Skin epidermis (tissue), 12 donors: Measurements from ENCODE around the gene CROCC2.
"Not testable (repeated sequence)": the region's sequence is repeated elsewhere in the genome, so short reads cannot be mapped to it uniquely, and the experiment has no call there.

Experiments used
- H3K27ac ChIP-seq, 21 experiments: fragments of 200-600 bp; sonication (generic) in 11 of 21; one replicate each; pipeline ENCODE4 v1.5.0; 2020; ENCODE audit warnings: mild to moderate bottlenecking in 3 of 21, inconsistent platforms in 2 of 21, moderate library complexity in 2 of 21
- H3K4me3 ChIP-seq, 7 experiments: fragments of 200-600 bp; sonication (generic) in 2 of 7; one replicate each; pipeline ENCODE4 v1.5.0; 2020; ENCODE audit warnings: inconsistent platforms in 2 of 7, mild to moderate bottlenecking in 2 of 7, moderate library complexity in 1 of 7

The CROCC2 gene

GRCh38 chr2:240970816-240971215, 64.7 kb downstream of the CROCC2 start:
- peak overlapping the region in 5 of 21 experiments; percentile 60 to 75 (median 72) for H3K27ac ChIP-seq
- H3K4me3 ChIP-seq: no peak overlapping the region

- H3K4me3 ChIP-seq: no peak overlapping the region
- H3K27ac ChIP-seq: peak overlapping the region in 13 of 21 experiments; percentile 16 to 76 (median 70)
Observed at GRCh38 chr2:240972201-240972600, 66.1 kb downstream of the CROCC2 start.

- Histone ChIP-seq H3K4me3 (no peak overlapping the region), H3K27ac (peak overlapping the region in 19 of 21 experiments; percentile 6 to 76 (median 40))
Observed at GRCh38 chr2:240972636-240973521, 66.7 kb downstream of the CROCC2 start.

- Histone ChIP-seq H3K27ac (peak overlapping the region in 3 of 21 experiments; percentile 30 to 75 (median 51)), H3K4me3 (no peak overlapping the region)
Observed at GRCh38 chr2:240974771-240975572, 68.8 kb downstream of the CROCC2 start.

- H3K4me3 ChIP-seq, H3K27ac ChIP-seq: not testable (repeated sequence)
Observed at GRCh38 chr2:240975903-240976302, 69.8 kb downstream of the CROCC2 start.

GRCh38 chr2:240981280-240981679, 75.1 kb downstream of the CROCC2 start:
- H3K27ac ChIP-seq: peak overlapping the region in 1 of 21 experiments; percentile 15
- H3K4me3 ChIP-seq: no peak overlapping the region

GRCh38 chr2:240981871-240982800, 76.0 kb downstream of the CROCC2 start:
- Histone ChIP-seq H3K27ac (peak overlapping the region in 1 of 21 experiments; percentile 15), H3K4me3 (no peak overlapping the region)

- Histone ChIP-seq H3K4me3 (no peak overlapping the region), H3K27ac (no peak overlapping the region)
Observed at GRCh38 chr2:240982821-240983281, 76.7 kb downstream of the CROCC2 start.

GRCh38 chr2:240983361-240983995, 77.3 kb downstream of the CROCC2 start:
- Histone ChIP-seq H3K27ac (no peak overlapping the region), H3K4me3 (no peak overlapping the region)

GRCh38 chr2:240983996-240984498, 77.9 kb downstream of the CROCC2 start:
- Histone ChIP-seq H3K4me3 (no peak overlapping the region), H3K27ac (no peak overlapping the region)

- Histone ChIP-seq H3K27ac (peak overlapping the region in 10 of 21 experiments; percentile 6 to 84 (median 36)), H3K4me3 (no peak overlapping the region)
Observed at GRCh38 chr2:240985881-240986786, 80.0 kb downstream of the CROCC2 start.

- peak overlapping the region in 10 of 21 experiments; percentile 6 to 84 (median 36) for H3K27ac ChIP-seq
Observed at GRCh38 chr2:240986787-240987411, 80.8 kb downstream of the CROCC2 start.

GRCh38 chr2:240987588-240987987, 81.5 kb downstream of the CROCC2 start:
- H3K27ac ChIP-seq: peak overlapping the region in 10 of 21 experiments; percentile 4 to 84 (median 57)
- no peak overlapping the region for H3K4me3 ChIP-seq

More at GRCh38 chr2:240986787-240987411, 80.8 kb downstream of the CROCC2 start:
- H3K4me3 ChIP-seq: no peak overlapping the region

GRCh38 chr2:240988146-240988545, 82.0 kb downstream of the CROCC2 start:
- H3K4me3 ChIP-seq: no peak overlapping the region
- peak overlapping the region in 8 of 21 experiments; percentile 4 to 84 (median 61) for H3K27ac ChIP-seq

GRCh38 chr2:240988571-240989271, 82.6 kb downstream of the CROCC2 start:
- no peak overlapping the region for H3K4me3 ChIP-seq
- H3K27ac ChIP-seq: peak overlapping the region in 8 of 21 experiments; percentile 4 to 84 (median 61)
